K562 (cell line): Measurements from ENCODE around the gene VDAC2. TPM values are rescaled to one million over a fixed set of nuclear protein-coding genes. Genes with fewer than 3 reads are reported as not detected.
A peak's percentile ranks its signal among the peaks of the same experiment; 100 is the strongest.

Source experiments
- CEBPB ChIP-seq: fragments of 450-650 bp; IDR thresholded peaks from 2 replicates; pipeline ENCODE4 v1.6.1; 2016; ENCODE audit warnings: missing genetic modification characterization, missing compliant biosample characterization
- CHD4 ChIP-seq: fragments of 200-600 bp; sonication (generic); IDR thresholded peaks from 3 replicates; pipeline ENCODE4 v1.6.1; 2012; ENCODE audit warnings: low read depth, mild to moderate bottlenecking, mixed read lengths, low read length, inconsistent platforms; ENCODE audit not compliant: insufficient read depth, insufficient replicate concordance, poor library complexity, severe bottlenecking
- CTBP1 ChIP-seq: fragments of 450-650 bp; IDR thresholded peaks from 2 replicates; pipeline ENCODE4 v1.6.1; 2016; ENCODE audit warnings: borderline replicate concordance
- CXXC5 ChIP-seq: fragments of 250-450 bp; sonication (Bioruptor Pico); IDR thresholded peaks from 2 replicates; pipeline ENCODE4 v1.8.0; 2022; ENCODE audit warnings: inconsistent platforms, mild to moderate bottlenecking, moderate library complexity
- HDGF ChIP-seq: fragments of 450-650 bp; IDR thresholded peaks from 2 replicates; pipeline ENCODE4 v1.6.1; 2016
- JUN ChIP-seq, 2 experiments: sonication (generic) in 1 of 2; formaldehyde crosslinking in 1 of 2; IDR thresholded peaks; 2 replicates each; pipeline versions ENCODE4 v1.6.1 to v1.8.0; 2012 to 2022; ENCODE audit warnings: borderline replicate concordance in 2 of 2, mild to moderate bottlenecking in 2 of 2, improper control_type of control experiment in 1 of 2, low read depth in 1 of 2, low read length in 1 of 2, missing genetic modification reagents in 1 of 2
- KLF1 ChIP-seq: fragments of 450-650 bp; IDR thresholded peaks from 2 replicates; pipeline ENCODE4 v1.6.1; 2016; ENCODE audit warnings: missing genetic modification characterization, missing compliant biosample characterization
- LEF1 ChIP-seq: fragments of 450-650 bp; IDR thresholded peaks from 2 replicates; pipeline ENCODE4 v1.6.1; 2016; ENCODE audit warnings: mild to moderate bottlenecking
- NFXL1 ChIP-seq: fragments of 450-650 bp; formaldehyde crosslinking; IDR thresholded peaks from 2 replicates; pipeline ENCODE4 v1.4.0; 2021; ENCODE audit warnings: mild to moderate bottlenecking
- RFX1 ChIP-seq: fragments of 450-650 bp; IDR thresholded peaks from 2 replicates; pipeline ENCODE4 v1.6.1; 2016; ENCODE audit warnings: mild to moderate bottlenecking, moderate library complexity
- ZBTB8A ChIP-seq: fragments of 450-650 bp; IDR thresholded peaks from 2 replicates; pipeline ENCODE4 v1.6.1; 2018; ENCODE audit warnings: mild to moderate bottlenecking, moderate library complexity; ENCODE audit not compliant: partially characterized antibody
- ZNF586 ChIP-seq: fragments of 450-650 bp; formaldehyde crosslinking; conservative IDR thresholded peaks from 2 replicates; pipeline ENCODE4 v1.4.0; 2020; ENCODE audit warnings: mild to moderate bottlenecking, moderate library complexity
- ZNF75A ChIP-seq: fragments of 450-650 bp; formaldehyde crosslinking; IDR thresholded peaks from 2 replicates; pipeline ENCODE4 v1.4.0; 2020; ENCODE audit warnings: mild to moderate bottlenecking
- ZNF76 ChIP-seq: fragments of 250-450 bp; sonication (Bioruptor Pico); IDR thresholded peaks from 2 replicates; pipeline ENCODE4 v1.4.0; 2020; ENCODE audit warnings: mild to moderate bottlenecking, moderate library complexity, borderline replicate concordance
- polyA plus RNA-seq, 8 experiments: library from polyadenylated mRNA; depleted of rRNA in 4 of 8; stranded (reverse) in 5 of 8; unstranded in 3 of 8; fragments of >200 nt; fragmentation: Nextera tagmentation in 2 of 8; fragmentation: Illumina TruSeq in 1 of 8; extraction: Ambion mirVana in 2 of 8; extraction: Trizol in 1 of 8; gene quantifications; 2 replicates each; pipeline versions ENCODE4 v1.2.1 to v1.2.3, GENCODE V29; 2011 to 2014; ENCODE audit warnings: inconsistent platforms in 1 of 8, missing spikeins in 1 of 8
- total RNA-seq, 7 experiments: library from RNA; depleted of rRNA in 6 of 7; stranded (reverse); fragments of >200 nt in 6 of 7; fragmentation: Illumina TruSeq in 2 of 7; extraction: Trizol in 2 of 7; gene quantifications; 2 replicates each; pipeline versions ENCODE4 v1.2.1 to v1.2.3, GENCODE V29; 2011 to 2021; ENCODE audit warnings: low replicate concordance in 1 of 7
- TF ChIP-seq, protein P1 (sequence below), 3 experiments: fragments of 200-800 bp in 1 of 3; fragments of 250-450 bp in 1 of 3; fragments of 450-650 bp in 1 of 3; sonication (Bioruptor Pico) in 1 of 3; sonication (Bioruptor generic) in 1 of 3; formaldehyde crosslinking in 1 of 3; IDR thresholded peaks; 2 replicates each; pipeline versions ENCODE4 v1.6.1 to v1.8.0; 2016 to 2022; ENCODE audit warnings: mild to moderate bottlenecking in 2 of 3, missing genetic modification characterization in 2 of 3, missing compliant biosample characterization in 1 of 3, moderate library complexity in 1 of 3
- TF ChIP-seq, protein P2 (sequence below): fragments of 250-450 bp; sonication (Bioruptor Pico); IDR thresholded peaks from 2 replicates; pipeline ENCODE4 v1.5.0; 2021
- TF ChIP-seq, protein P3 (sequence below): fragments of 450-650 bp; conservative IDR thresholded peaks from 2 replicates; pipeline ENCODE4 v1.6.1; 2016; ENCODE audit warnings: missing genetic modification characterization, low read depth, mild to moderate bottlenecking, missing compliant biosample characterization, moderate library complexity
- TF ChIP-seq, protein P4 (sequence below): fragments of 450-650 bp; IDR thresholded peaks from 2 replicates; pipeline ENCODE4 v1.6.1; 2016; ENCODE audit warnings: borderline replicate concordance
- TF ChIP-seq, protein P5 (sequence below), 2 experiments: fragments of 450-650 bp in 1 of 2; sonication (generic) in 1 of 2; formaldehyde crosslinking; conservative IDR thresholded peaks; 2 replicates each; pipeline versions ENCODE4 v1.4.0 to v1.8.1; 2020 to 2022; ENCODE audit warnings: mild to moderate bottlenecking in 1 of 2, missing genetic modification reagents in 1 of 2

Gene VDAC2
- total and polyA plus RNA-seq, 9 of the 15 experiments (the other 6 are each of a cell fraction or from before 2014, with no cell fraction given): 139 to 450 (median 250) TPM

DNA sequence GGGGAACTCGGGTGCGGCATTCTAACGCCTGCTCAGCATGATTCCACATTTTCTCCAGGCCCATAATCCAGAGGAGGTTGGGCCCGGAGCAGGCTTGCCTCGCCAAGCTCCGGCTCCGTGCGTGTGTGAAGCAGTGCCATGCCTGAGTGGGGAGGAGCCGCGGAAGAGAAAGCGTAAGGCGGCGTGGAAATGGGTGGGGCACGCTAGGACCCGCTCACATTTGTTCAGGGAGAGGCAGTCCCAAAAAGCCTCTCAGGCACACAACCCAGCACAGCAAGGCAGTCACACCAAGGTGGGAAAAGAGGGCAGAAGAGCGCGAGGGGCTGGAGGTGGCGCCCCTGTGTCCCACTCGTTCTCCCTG, 695 bp upstream of the VDAC2 start (continued):
- TF ChIP-seq KLF1 (peak; percentile 84), CHD4 (peak; percentile 39), CXXC5 (CRISPR knock-in tag) (peak; percentile 21; the same call in 1 of the 2 replicates), ZNF76 (no peak), ZBTB8A (no peak), HDGF (peak; percentile 89), CTBP1 (peak; percentile 21; the same call in 1 of the 2 replicates), ZNF586 (CRISPR knock-in tag) (no peak), JUN (IDR thresholded peaks at IDR 0.05; ENCODE audit: borderline replicate concordance, low read depth, low read length) (no peak), JUN (CRISPR knock-in tag; IDR thresholded peaks at IDR 0.05; ENCODE audit: borderline replicate concordance) (0 out of 2 replicates have a peak, but pooled peaks have one; percentile 40), CEBPB (no peak), ZNF75A (CRISPR knock-in tag) (peak; percentile 81), RFX1 (no peak), NFXL1 (CRISPR knock-in tag) (no peak), LEF1 (0 out of 2 replicates have a peak, but pooled peaks have one; percentile 38)
- TF ChIP-seq, protein P1, sequence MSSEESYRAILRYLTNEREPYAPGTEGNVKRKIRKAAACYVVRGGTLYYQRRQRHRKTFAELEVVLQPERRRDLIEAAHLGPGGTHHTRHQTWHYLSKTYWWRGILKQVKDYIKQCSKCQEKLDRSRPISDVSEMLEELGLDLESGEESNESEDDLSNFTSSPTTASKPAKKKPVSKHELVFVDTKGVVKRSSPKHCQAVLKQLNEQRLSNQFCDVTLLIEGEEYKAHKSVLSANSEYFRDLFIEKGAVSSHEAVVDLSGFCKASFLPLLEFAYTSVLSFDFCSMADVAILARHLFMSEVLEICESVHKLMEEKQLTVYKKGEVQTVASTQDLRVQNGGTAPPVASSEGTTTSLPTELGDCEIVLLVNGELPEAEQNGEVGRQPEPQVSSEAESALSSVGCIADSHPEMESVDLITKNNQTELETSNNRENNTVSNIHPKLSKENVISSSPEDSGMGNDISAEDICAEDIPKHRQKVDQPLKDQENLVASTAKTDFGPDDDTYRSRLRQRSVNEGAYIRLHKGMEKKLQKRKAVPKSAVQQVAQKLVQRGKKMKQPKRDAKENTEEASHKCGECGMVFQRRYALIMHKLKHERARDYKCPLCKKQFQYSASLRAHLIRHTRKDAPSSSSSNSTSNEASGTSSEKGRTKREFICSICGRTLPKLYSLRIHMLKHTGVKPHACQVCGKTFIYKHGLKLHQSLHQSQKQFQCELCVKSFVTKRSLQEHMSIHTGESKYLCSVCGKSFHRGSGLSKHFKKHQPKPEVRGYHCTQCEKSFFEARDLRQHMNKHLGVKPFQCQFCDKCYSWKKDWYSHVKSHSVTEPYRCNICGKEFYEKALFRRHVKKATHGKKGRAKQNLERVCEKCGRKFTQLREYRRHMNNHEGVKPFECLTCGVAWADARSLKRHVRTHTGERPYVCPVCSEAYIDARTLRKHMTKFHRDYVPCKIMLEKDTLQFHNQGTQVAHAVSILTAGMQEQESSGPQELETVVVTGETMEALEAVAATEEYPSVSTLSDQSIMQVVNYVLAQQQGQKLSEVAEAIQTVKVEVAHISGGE (CRISPR knock-in tag; IDR thresholded peaks at IDR 0.05): no peak; a peak in 1 of 6 replicates
- TF ChIP-seq, protein P2, sequence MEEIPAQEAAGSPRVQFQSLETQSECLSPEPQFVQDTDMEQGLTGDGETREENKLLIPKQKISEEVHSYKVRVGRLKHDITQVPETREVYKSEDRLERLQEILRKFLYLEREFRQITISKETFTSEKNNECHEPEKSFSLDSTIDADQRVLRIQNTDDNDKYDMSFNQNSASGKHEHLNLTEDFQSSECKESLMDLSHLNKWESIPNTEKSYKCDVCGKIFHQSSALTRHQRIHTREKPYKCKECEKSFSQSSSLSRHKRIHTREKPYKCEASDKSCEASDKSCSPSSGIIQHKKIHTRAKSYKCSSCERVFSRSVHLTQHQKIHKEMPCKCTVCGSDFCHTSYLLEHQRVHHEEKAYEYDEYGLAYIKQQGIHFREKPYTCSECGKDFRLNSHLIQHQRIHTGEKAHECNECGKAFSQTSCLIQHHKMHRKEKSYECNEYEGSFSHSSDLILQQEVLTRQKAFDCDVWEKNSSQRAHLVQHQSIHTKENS (CRISPR knock-in tag): 0 out of 2 replicates have a peak, but pooled peaks have one; percentile 25
- TF ChIP-seq, protein P3, sequence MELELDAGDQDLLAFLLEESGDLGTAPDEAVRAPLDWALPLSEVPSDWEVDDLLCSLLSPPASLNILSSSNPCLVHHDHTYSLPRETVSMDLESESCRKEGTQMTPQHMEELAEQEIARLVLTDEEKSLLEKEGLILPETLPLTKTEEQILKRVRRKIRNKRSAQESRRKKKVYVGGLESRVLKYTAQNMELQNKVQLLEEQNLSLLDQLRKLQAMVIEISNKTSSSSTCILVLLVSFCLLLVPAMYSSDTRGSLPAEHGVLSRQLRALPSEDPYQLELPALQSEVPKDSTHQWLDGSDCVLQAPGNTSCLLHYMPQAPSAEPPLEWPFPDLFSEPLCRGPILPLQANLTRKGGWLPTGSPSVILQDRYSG (tag): 0 out of 2 replicates have a peak, but pooled peaks have one; percentile 12
- TF ChIP-seq, protein P4, sequence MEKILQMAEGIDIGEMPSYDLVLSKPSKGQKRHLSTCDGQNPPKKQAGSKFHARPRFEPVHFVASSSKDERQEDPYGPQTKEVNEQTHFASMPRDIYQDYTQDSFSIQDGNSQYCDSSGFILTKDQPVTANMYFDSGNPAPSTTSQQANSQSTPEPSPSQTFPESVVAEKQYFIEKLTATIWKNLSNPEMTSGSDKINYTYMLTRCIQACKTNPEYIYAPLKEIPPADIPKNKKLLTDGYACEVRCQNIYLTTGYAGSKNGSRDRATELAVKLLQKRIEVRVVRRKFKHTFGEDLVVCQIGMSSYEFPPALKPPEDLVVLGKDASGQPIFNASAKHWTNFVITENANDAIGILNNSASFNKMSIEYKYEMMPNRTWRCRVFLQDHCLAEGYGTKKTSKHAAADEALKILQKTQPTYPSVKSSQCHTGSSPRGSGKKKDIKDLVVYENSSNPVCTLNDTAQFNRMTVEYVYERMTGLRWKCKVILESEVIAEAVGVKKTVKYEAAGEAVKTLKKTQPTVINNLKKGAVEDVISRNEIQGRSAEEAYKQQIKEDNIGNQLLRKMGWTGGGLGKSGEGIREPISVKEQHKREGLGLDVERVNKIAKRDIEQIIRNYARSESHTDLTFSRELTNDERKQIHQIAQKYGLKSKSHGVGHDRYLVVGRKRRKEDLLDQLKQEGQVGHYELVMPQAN: peak; percentile 50; the same call in 1 of the 2 replicates
- TF ChIP-seq, protein P5, sequence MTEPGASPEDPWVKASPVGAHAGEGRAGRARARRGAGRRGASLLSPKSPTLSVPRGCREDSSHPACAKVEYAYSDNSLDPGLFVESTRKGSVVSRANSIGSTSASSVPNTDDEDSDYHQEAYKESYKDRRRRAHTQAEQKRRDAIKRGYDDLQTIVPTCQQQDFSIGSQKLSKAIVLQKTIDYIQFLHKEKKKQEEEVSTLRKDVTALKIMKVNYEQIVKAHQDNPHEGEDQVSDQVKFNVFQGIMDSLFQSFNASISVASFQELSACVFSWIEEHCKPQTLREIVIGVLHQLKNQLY (CRISPR knock-in tag; conservative IDR thresholded peaks at IDR 0.05): no peak
